ENCODE data around the gene TIMM22. TPM values are rescaled to one million over a fixed set of nuclear protein-coding genes. Genes with fewer than 3 reads are reported as not detected.

TIMM22 gene
- total and polyA plus RNA-seq, 2 of the 13 experiments (the other 11 are each of a cell fraction or from before 2014, with no cell fraction given): 6.2 to 15.5 TPM

DNA sequence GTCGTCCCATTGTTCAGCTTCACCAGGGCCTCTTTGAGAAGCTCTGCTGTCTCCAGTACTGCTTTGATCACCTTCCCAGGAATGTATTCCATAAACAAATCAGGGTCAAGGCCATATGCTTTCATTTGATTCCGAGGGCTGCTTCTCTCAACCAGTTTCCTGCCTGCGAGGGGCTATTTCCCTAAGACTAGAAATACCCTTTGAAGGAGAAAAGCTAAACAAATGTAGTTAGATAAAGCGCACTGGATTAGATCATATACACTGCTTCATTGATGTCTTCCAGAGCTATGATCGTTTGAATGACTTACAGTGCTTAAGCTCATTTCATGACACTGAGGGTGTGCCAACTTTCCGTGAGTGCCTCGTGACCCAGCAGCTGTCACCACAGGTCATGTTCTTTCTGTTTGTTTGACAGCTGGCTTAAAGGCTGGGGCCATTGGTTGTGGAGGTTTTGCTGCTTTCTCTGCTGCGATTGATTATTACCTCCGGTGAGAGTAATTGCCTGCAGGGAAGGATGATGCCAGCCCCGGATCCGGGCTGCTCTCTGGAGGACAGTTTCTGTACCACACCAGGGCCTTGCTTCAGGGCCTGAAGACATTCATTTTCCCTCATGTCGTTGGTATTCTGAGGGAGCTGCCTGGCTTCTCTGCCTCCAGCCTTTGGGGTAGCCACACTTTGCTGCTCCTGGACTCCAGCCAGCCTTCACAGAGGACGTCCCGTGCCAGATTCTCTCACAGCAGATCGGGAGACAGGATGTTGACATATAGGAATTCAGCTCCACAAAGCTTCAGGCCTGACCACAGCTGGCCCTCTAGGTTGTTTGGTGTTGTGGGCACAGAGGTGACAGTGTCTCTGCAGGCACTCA lies 3.9 kb downstream of the TIMM22 start (continued):
- TF ChIP-seq, protein P1, sequence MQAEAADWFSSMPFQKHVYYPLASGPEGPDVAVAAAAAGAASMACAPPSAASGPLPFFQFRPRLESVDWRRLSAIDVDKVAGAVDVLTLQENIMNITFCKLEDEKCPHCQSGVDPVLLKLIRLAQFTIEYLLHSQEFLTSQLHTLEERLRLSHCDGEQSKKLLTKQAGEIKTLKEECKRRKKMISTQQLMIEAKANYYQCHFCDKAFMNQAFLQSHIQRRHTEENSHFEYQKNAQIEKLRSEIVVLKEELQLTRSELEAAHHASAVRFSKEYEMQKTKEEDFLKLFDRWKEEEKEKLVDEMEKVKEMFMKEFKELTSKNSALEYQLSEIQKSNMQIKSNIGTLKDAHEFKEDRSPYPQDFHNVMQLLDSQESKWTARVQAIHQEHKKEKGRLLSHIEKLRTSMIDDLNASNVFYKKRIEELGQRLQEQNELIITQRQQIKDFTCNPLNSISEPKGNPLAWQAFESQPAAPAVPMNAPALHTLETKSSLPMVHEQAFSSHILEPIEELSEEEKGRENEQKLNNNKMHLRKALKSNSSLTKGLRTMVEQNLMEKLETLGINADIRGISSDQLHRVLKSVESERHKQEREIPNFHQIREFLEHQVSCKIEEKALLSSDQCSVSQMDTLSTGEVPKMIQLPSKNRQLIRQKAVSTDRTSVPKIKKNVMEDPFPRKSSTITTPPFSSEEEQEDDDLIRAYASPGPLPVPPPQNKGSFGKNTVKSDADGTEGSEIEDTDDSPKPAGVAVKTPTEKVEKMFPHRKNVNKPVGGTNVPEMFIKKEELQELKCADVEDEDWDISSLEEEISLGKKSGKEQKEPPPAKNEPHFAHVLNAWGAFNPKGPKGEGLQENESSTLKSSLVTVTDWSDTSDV (CRISPR knock-in tag; IDR thresholded peaks at IDR 0.05): no peak
- no peak for TF ChIP-seq SMARCC2 (IDR thresholded peaks at IDR 0.05)
- TF ChIP-seq, protein P2, sequence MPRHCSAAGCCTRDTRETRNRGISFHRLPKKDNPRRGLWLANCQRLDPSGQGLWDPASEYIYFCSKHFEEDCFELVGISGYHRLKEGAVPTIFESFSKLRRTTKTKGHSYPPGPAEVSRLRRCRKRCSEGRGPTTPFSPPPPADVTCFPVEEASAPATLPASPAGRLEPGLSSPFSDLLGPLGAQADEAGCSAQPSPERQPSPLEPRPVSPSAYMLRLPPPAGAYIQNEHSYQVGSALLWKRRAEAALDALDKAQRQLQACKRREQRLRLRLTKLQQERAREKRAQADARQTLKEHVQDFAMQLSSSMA (CRISPR knock-in tag; IDR thresholded peaks at IDR 0.05): no peak
- no peak for TF ChIP-seq CENPT (CRISPR knock-in tag; IDR thresholded peaks at IDR 0.05; ENCODE audit: low read depth)
- no peak for TF ChIP-seq ZNF780A (CRISPR knock-in tag; IDR thresholded peaks at IDR 0.05)
- no peak for TF ChIP-seq ZNF790 (CRISPR knock-in tag; IDR thresholded peaks at IDR 0.05; ENCODE audit: borderline replicate concordance)
- TF ChIP-seq PRMT3 (CRISPR knock-in tag; IDR thresholded peaks at IDR 0.05; ENCODE audit: borderline replicate concordance, low read depth): no peak
- peak; percentile 98 for TF ChIP-seq ZNF317 (CRISPR knock-in tag; IDR thresholded peaks at IDR 0.05)
- peak; percentile 55; the same call in 1 of the 2 replicates for TF ChIP-seq NCOA2 (CRISPR knock-in tag; IDR thresholded peaks at IDR 0.05)
- no peak for TF ChIP-seq ZNF720 (CRISPR knock-in tag; IDR thresholded peaks at IDR 0.05)
- peak; percentile 66 for TF ChIP-seq TCF7 (IDR thresholded peaks at IDR 0.05; ENCODE audit: low read depth)
- no peak for TF ChIP-seq NFYB (CRISPR knock-in tag; IDR thresholded peaks at IDR 0.05)
- peak; percentile 59; the same call in 1 of the 2 replicates for TF ChIP-seq NR2F6 (IDR thresholded peaks at IDR 0.05)
- TF ChIP-seq NR2F6 (CRISPR knock-in tag; IDR thresholded peaks at IDR 0.05): no peak
- no peak for TF ChIP-seq ZNF143 (CRISPR knock-in tag; IDR thresholded peaks at IDR 0.05)
- no peak for TF ChIP-seq HOXA5 (CRISPR knock-in tag; IDR thresholded peaks at IDR 0.05)
- TF ChIP-seq ZNF251 (CRISPR knock-in tag; IDR thresholded peaks at IDR 0.05): no peak
- TF ChIP-seq, protein P3, sequence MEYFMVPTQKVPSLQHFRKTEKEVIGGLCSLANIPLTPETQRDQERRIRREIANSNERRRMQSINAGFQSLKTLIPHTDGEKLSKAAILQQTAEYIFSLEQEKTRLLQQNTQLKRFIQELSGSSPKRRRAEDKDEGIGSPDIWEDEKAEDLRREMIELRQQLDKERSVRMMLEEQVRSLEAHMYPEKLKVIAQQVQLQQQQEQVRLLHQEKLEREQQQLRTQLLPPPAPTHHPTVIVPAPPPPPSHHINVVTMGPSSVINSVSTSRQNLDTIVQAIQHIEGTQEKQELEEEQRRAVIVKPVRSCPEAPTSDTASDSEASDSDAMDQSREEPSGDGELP (IDR thresholded peaks at IDR 0.05; ENCODE audit: borderline replicate concordance, low read depth): peak; percentile 30; the same call in 1 of the 2 replicates
- no peak for TF ChIP-seq NFKB2 (CRISPR knock-in tag; IDR thresholded peaks at IDR 0.05; ENCODE audit: borderline replicate concordance)
- TF ChIP-seq, protein P4, sequence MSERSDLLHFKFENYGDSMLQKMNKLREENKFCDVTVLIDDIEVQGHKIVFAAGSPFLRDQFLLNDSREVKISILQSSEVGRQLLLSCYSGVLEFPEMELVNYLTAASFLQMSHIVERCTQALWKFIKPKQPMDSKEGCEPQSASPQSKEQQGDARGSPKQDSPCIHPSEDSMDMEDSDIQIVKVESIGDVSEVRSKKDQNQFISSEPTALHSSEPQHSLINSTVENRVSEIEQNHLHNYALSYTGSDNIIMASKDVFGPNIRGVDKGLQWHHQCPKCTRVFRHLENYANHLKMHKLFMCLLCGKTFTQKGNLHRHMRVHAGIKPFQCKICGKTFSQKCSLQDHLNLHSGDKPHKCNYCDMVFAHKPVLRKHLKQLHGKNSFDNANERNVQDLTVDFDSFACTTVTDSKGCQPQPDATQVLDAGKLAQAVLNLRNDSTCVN (CRISPR knock-in tag; IDR thresholded peaks at IDR 0.05; ENCODE audit: borderline replicate concordance): no peak
- TF ChIP-seq, protein P5, sequence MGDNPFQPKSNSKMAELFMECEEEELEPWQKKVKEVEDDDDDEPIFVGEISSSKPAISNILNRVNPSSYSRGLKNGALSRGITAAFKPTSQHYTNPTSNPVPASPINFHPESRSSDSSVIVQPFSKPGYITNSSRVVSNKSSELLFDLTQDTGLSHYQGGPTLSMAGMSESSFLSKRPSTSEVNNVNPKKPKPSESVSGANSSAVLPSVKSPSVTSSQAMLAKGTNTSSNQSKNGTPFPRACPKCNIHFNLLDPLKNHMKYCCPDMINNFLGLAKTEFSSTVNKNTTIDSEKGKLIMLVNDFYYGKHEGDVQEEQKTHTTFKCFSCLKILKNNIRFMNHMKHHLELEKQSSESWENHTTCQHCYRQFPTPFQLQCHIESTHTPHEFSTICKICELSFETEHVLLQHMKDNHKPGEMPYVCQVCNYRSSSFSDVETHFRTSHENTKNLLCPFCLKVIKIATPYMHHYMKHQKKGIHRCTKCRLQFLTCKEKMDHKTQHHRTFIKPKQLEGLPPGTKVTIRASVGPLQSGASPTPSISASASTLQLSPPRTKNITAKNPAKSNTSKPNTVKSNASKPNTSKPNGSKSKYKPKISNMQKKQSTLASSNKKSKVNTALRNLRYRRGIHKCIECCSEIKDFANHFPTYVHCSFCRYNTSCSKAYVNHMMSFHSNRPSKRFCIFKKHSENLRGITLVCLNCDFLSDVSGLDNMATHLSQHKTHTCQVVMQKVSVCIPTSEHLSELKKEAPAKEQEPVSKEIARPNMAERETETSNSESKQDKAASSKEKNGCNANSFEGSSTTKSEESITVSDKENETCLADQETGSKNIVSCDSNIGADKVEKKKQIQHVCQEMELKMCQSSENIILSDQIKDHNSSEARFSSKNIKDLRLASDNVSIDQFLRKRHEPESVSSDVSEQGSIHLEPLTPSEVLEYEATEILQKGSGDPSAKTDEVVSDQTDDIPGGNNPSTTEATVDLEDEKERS (CRISPR knock-in tag; IDR thresholded peaks at IDR 0.05): no peak
- TF ChIP-seq KLF9 (CRISPR knock-in tag; IDR thresholded peaks at IDR 0.05; ENCODE audit: low read depth): no peak
- TF ChIP-seq PAF1 (CRISPR knock-in tag; IDR thresholded peaks at IDR 0.05): no peak
